HG03565 (cell line): Measurements from ENCODE around the gene ZFYVE28.

ENCODE experiments used
- ATAC-seq: cut with Tn5 transposase; IDR thresholded peaks from one replicate; pipeline ENCODE4 v1.9.1; 2021; ENCODE audit warnings: mild to moderate bottlenecking, moderate library complexity; ENCODE audit not compliant: unreplicated experiment

The ZFYVE28 gene

DNA sequence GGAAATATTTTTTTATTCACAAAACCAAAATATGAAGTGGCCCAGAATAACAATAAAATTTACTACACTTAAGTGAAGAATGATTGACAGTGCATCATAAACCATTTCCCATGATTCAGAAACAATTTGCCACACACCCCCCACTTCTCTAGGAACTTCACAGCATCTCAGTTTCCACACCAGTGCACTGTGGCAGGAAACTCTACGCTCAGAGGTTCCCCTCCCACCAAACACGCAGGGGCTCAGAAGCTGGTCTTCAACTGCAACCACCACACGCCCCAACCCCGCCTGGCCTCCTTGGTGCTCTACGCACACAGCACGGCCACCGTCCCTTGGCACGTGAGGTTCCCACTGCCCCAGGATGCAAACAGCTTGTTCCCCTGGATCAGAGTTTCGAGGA lies 63.7 kb downstream of the ZFYVE28 start:
- no peak for ATAC-seq

GRCh38 chr4:2354118-2354517 lies 64.3 kb downstream of the ZFYVE28 start:
- no peak for ATAC-seq

- ATAC-seq: no peak
Measured at GRCh38 chr4:2353222-2354107, 65.0 kb downstream of the ZFYVE28 start.

DNA sequence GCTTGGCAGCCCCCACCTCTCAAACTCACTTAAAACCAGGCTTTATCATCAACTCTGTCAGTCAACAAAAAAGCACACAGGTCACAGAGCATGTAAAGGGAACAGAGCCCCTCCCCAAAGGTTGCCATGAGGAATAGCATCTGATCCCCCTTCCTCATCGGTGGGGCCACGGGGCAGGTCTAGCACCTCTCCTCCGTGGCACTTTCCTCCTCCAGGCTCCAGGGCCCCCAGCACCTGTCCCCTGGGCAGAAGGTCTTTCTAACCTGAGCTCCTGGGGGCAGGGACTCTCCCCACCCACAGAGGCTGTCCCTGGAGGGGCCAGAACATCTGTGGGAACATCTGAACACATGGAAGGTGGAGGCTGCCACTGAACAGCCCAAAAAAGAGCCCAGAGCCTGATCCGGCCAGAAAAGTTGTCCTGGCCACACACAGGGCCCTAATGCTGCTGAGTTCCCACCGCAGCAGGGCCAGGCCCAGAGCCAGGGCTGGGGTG lies 65.7 kb downstream of the ZFYVE28 start:
- ATAC-seq: no peak

DNA sequence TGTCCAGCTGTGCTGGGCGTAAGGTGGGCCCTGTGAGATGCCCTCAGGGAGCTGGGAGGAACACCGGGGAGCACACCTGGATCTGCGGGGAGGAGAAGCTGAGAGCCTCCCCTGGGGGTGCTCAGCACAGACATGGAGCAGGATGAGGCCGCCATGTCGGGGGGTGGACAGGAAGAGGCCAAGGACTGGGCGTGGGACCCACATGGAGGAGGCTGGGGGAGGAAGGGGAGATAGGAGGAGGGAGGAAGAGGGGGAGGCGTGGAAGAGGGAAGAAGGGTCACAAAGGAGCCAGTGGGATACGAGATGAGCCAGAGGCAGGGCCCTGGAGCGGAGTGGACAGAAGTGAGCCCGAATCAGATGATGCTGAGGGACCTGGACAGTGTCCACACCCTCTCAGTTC lies 66.3 kb downstream of the ZFYVE28 start:
- no peak for ATAC-seq

- ATAC-seq: no peak
Measured at GRCh38 chr4:2350982-2351381, 67.5 kb downstream of the ZFYVE28 start.

DNA sequence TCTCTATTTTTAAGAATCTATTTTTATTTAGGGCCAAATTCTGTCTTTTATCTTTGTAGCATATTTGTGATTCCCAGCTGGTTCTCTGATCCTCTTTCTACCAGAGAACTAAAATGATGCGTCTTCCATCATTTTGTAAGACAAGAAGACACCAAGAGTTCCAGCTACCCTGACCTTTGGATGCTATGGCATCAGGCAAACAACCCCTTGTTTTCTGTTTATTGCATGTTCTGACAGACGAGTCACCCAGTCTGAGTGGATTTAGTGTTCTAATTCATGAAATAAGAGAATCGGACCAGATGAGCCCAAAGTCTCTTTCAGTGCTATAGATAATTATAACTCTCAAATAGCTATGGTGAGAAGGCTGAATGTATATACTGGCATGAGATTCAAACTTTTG lies 69.7 kb downstream of the ZFYVE28 start:
- ATAC-seq: no peak

- ATAC-seq: no peak
Measured at GRCh38 chr4:2347190-2347589, 71.3 kb downstream of the ZFYVE28 start.

GRCh38 chr4:2343476-2343875 lies 75.0 kb downstream of the ZFYVE28 start:
- no peak for ATAC-seq

DNA sequence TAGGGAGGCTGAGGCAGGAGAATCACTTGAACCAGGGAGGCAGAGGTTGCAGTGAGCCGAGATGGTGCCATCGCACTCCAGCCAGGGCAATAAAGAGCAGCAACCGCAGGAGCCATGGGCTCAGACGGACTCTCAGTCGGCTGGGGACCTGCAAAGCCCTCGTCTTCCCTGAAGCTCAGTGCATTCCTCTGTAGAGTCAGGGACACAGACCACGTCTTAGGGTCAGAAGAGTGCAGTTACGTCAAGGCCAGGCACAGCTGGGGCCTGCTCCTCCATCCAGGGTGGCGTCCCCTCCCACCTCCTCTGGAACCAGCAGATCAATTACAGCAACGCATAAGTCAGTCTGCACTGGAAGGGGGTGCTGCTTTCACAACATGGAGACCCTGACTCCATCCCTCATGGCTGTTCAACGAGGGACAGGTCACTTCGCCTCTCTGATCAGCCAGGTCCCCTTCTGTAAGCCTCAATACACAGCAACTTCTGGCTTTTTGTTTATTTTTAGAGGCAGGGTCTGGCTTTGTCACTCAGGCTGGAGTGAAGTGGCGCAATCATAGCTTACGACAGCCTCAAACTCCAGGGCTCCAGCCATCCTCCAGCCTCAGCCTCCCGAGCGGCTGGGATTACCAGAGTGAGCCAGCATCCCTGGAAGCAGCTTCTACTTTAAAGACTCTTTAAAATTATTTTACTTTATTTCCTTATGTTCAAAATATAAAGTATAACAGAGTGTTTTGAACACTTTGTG lies 76.4 kb downstream of the ZFYVE28 start:
- ATAC-seq: no peak

DNA sequence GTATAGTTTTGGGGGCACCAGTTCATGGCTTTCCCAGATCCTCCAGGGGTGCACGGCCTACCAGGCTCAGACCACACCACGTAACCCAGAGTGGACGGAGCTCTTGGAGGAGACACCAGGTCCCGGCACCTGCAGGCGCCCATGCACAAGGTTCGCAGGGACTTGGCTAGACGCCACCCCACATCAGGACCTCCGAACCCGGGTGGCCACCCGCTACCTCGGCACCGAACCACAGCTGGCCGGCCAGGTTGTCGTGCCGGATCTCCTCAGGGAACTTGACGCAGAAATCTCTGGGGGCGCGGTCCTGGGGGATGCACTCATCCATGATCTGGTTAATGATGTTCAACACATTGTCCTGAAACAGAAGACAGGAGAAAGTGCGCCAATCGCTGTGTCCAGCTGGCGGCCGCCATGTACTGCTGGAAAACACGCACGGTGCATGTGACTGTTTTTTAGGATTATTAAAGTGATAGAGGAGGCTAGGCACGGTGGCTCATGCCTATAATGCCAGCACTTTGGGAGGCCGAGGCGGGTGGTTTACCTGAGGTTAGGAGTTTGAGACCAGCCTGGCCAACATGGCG lies 77.1 kb downstream of the ZFYVE28 start:
- no peak for ATAC-seq

GRCh38 chr4:2340272-2341061 lies 78.0 kb downstream of the ZFYVE28 start:
- no peak for ATAC-seq

DNA sequence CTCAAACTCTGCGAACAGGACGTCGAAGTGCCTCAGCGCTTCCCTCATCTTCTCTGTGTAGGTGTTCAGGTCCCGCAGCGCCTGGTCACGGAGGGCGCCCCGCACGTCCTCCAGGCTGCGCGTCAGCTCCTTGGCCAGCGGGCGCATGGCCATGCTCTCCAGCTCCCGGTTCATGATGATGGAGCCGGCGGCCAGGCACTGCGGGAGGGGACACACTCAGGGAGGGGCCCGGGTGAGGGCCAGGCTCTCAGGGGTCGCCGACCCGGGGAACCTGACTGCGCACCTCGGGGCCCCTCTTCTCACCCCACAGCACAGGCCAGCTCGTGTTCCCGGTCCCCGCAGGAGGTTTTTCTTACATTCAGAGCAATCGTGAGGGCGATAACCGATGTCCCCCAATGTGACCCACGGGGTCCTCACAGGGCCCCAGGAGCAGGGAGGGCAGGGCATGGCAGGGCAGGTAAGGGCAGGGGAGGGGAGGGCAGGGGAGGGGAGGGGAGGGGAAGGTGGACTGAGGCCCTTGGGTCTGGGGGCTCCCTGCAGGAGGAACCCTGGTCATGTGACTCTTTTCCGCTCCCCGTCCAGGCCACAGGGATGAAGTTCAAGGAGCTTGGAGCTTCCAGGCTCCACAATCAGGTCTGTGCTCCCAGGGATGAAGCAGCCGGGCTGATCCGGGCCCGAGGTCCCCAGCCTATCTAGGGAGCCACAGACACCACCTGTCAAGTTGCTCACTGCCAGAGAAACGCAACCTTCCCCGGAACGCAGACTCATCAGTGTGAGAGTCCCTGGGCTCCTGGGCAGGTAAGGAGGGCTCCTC lies 78.8 kb downstream of the ZFYVE28 start:
- no peak for ATAC-seq

DNA sequence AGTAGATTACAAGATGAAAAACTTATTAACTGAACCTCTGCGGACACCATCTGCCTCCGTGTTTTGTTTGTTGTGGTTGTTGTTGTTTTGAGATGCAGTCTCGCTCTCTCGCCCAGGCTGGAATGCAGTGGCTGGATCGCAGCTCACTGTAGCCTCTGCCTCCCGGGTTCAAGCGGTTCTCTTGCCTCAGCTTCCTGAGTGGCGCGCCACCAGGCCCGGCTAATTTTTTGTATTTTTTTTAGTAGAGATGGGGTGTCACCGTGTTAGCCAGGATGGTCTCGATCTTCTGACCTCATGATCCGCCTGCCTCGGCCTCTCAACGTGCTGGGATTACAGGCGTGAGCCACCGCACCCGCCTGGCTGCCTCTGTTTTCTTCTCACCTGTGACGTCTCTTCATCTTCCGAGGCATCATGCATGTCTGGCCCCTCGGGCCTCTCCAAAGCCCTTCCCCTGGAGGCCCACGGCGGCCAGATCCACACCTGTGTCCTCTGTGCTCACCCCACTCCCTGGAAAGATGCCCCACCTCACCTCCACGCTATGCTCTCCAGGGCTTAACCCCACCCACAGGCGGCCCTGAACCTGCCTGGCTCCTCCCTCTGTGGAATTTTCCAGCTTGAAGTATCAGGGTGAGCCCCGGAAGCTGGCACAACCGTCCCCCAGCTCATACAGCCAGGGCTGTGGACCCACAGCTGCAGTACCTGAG lies 79.5 kb downstream of the ZFYVE28 start:
- no peak for ATAC-seq

DNA sequence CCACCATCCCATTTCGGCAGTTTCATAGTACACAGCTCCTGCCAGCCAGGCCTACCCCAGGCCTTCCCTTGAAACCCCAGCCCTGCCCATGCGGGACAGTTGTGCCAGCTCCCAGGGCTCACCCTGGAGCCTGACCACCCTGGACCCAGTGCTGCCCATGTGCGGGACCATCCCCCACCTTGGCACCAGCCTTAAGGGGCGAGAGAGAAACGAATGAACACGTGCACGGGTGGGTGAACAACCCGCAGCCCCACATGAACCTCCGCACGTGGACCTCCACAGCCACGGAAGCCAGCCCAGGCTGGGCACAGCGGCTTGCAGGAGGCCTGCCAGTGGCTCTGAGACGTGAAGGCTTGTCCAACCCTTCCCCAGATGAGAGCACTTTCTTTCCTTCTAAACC lies 80.5 kb downstream of the ZFYVE28 start:
- ATAC-seq: no peak

GRCh38 chr4:2337131-2337723 lies 81.2 kb downstream of the ZFYVE28 start:
- no peak for ATAC-seq

- ATAC-seq: no peak
Measured at GRCh38 chr4:2336659-2337058, 81.8 kb downstream of the ZFYVE28 start.

DNA sequence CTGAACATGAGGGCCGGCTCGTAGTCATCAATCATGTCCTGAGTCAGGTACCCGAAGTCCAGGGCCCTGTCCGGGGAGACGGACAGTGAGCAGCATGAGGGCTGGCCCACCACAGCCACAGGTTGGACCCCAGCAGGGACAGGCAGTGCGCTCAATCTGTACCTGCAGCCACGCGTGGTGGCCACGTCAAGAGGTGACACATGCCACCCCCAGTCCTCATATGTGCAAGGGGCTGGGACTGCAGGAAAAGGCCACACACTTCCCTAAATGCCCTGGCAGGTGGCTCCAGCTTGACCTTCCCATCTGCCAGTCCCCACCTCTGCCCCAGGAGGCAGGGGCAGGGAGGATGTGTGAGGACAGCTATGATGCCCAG lies 82.7 kb downstream of the ZFYVE28 start:
- no peak for ATAC-seq
